ENCODE results near the gene CELF5. TPM values are rescaled to one million over a fixed set of nuclear protein-coding genes. Genes with fewer than 3 reads are reported as not detected.

Gene CELF5
- total RNA-seq, 1 experiment from 2014 or later, result 1.2 TPM

GRCh38 chr19:3344608-3345598 lies 120.4 kb downstream of the CELF5 start:
- Histone ChIP-seq H3K9me3 (ENCODE audit: control insufficient read depth, insufficient read depth, low read depth, low read length) (no peaks in the 10 kb centered on the region), H3K4me1 (ENCODE audit: control insufficient read depth, insufficient read depth, low read length) (peaks cover 26% of the 10 kb centered on the region), H3K27me3 (ENCODE audit: control insufficient read depth, insufficient read depth, low read length) (no peaks in the 10 kb centered on the region), H3K4me3 (ENCODE audit: low read depth in 2 of 2, low read length in 2 of 2) (no peak overlapping the region), H3K27ac (ENCODE audit: low read length) (peak overlapping the region; percentile 71), H3K36me3 (ENCODE audit: control insufficient read depth, insufficient read depth, low read length) (no peaks in the 10 kb centered on the region)
- in situ Hi-C loops (cut with HindIII; ENCODE audit: low pct_unique_long_range_greater_than_20kb, low sequenced_read_pairs) (no loop called here), intact Hi-C loops (cut with micrococcal nuclease; ENCODE audit: unreplicated experiment) (no loop called here)
- ATAC-seq (peak; percentile 16; the same call in 1 of the 2 replicates), DNase-seq (ENCODE audit: low read depth, low spot score) (no peak)
- no TSS peak for BruUV-seq (replicated peaks)
- CTCF ChIA-PET, result no interaction called here
- TF ChIP-seq, protein P1, sequence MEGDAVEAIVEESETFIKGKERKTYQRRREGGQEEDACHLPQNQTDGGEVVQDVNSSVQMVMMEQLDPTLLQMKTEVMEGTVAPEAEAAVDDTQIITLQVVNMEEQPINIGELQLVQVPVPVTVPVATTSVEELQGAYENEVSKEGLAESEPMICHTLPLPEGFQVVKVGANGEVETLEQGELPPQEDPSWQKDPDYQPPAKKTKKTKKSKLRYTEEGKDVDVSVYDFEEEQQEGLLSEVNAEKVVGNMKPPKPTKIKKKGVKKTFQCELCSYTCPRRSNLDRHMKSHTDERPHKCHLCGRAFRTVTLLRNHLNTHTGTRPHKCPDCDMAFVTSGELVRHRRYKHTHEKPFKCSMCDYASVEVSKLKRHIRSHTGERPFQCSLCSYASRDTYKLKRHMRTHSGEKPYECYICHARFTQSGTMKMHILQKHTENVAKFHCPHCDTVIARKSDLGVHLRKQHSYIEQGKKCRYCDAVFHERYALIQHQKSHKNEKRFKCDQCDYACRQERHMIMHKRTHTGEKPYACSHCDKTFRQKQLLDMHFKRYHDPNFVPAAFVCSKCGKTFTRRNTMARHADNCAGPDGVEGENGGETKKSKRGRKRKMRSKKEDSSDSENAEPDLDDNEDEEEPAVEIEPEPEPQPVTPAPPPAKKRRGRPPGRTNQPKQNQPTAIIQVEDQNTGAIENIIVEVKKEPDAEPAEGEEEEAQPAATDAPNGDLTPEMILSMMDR (IDR thresholded peaks at IDR 0.05), result no peak
- TF ChIP-seq TCF7L2 (IDR thresholded peaks at IDR 0.05; ENCODE audit: low read depth, low read length) (no peak), POLR2AphosphoS5 (IDR thresholded peaks at IDR 0.05; ENCODE audit: low read depth, low read length) (no peak)
- POLR2A ChIA-PET, result no interaction called here

DNA sequence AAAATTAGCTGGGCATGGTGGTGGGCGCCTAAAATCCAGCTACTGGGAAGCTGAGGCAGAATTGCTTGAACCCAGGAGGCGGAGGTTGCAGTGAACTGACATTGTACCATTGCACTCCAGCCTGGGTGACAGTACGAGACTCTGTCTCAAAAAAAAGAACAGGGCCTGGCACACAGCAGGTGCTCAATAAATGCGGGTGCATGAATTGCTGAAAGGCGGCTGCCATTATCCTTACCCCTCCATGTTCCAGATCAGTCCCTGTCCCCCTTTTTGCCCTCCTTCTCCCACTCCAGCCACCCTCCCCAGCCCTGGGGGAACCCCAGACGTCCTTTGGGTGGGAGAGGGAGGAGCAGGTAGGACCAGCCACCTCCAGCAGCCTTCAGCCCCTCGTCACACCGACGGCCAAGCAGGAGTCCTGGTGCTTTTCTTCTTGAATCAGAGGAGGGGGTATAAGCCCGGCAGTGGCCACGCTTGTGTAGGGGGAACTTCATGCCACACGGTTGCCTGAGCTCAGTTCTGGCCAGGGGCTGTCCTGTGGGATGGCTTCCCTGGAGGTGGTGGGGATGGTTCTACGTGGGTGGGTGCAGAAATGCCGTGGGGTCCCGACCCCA lies 121.5 kb downstream of the CELF5 start:
- no peak for TF ChIP-seq TCF7L2 (IDR thresholded peaks at IDR 0.05; ENCODE audit: low read depth, low read length)
- no peak for TF ChIP-seq POLR2AphosphoS5 (IDR thresholded peaks at IDR 0.05; ENCODE audit: low read depth, low read length)
- no peak for TF ChIP-seq SIN3A (IDR thresholded peaks at IDR 0.05; ENCODE audit: borderline replicate concordance, insufficient read depth, low read depth, low read length)
- TF ChIP-seq, protein P1 (IDR thresholded peaks at IDR 0.05), result no peak
- TF ChIP-seq, protein P2, sequence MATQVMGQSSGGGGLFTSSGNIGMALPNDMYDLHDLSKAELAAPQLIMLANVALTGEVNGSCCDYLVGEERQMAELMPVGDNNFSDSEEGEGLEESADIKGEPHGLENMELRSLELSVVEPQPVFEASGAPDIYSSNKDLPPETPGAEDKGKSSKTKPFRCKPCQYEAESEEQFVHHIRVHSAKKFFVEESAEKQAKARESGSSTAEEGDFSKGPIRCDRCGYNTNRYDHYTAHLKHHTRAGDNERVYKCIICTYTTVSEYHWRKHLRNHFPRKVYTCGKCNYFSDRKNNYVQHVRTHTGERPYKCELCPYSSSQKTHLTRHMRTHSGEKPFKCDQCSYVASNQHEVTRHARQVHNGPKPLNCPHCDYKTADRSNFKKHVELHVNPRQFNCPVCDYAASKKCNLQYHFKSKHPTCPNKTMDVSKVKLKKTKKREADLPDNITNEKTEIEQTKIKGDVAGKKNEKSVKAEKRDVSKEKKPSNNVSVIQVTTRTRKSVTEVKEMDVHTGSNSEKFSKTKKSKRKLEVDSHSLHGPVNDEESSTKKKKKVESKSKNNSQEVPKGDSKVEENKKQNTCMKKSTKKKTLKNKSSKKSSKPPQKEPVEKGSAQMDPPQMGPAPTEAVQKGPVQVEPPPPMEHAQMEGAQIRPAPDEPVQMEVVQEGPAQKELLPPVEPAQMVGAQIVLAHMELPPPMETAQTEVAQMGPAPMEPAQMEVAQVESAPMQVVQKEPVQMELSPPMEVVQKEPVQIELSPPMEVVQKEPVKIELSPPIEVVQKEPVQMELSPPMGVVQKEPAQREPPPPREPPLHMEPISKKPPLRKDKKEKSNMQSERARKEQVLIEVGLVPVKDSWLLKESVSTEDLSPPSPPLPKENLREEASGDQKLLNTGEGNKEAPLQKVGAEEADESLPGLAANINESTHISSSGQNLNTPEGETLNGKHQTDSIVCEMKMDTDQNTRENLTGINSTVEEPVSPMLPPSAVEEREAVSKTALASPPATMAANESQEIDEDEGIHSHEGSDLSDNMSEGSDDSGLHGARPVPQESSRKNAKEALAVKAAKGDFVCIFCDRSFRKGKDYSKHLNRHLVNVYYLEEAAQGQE (IDR thresholded peaks at IDR 0.05; ENCODE audit: insufficient read depth in 1 of 2, low read depth in 2 of 2, low read length in 1 of 2), result no peak
- no TSS peak for BruUV-seq (replicated peaks)
- in situ Hi-C loops (cut with HindIII; ENCODE audit: low pct_unique_long_range_greater_than_20kb, low sequenced_read_pairs), result no loop called here
- no peak for DNase-seq (ENCODE audit: low read depth, low spot score)
- Histone ChIP-seq H3K9me3 (ENCODE audit: control insufficient read depth, insufficient read depth, low read depth, low read length) (no peaks in the 10 kb centered on the region), H3K4me3 (ENCODE audit: low read depth in 2 of 2, low read length in 2 of 2) (no peak overlapping the region), H3K27me3 (ENCODE audit: control insufficient read depth, insufficient read depth, low read length) (no peaks in the 10 kb centered on the region), H3K27ac (ENCODE audit: low read length) (peak overlapping the region; percentile 80), H3K4me1 (ENCODE audit: control insufficient read depth, insufficient read depth, low read length) (peaks cover 26% of the 10 kb centered on the region), H3K36me3 (ENCODE audit: control insufficient read depth, insufficient read depth, low read length) (no peaks in the 10 kb centered on the region)
- ChIA-PET CTCF (interaction anchor here (0.6 kb wide), 1 partner anchor 119 kb away, joined by 4 read pairs; no protein-coding TSS in a partner anchor), POLR2A (no interaction called here)
- intact Hi-C loops (cut with micrococcal nuclease; ENCODE audit: unreplicated experiment), result no loop called here
- ATAC-seq, result no peak

Other genes with a start within 250 kb of the CELF5 start
- gene TLE6, start 247.1 kb upstream of the CELF5 start, total RNA-seq (2021; ENCODE audit: unreplicated experiment), result 4.0 TPM
- gene TLE2, start 195.4 kb upstream of the CELF5 start, total RNA-seq (2021; ENCODE audit: unreplicated experiment), result 6.2 TPM
- 287 TPM for gene TLE5, start 162.2 kb upstream of the CELF5 start, total RNA-seq (2021; ENCODE audit: unreplicated experiment)
- 64.6 TPM for gene GNA11, start 130.3 kb upstream of the CELF5 start, total RNA-seq (2021; ENCODE audit: unreplicated experiment)
- 6.2 TPM for gene GNA15, start 88.6 kb upstream of the CELF5 start, total RNA-seq (2021; ENCODE audit: unreplicated experiment)
- 0.26 TPM for gene S1PR4, start 45.9 kb upstream of the CELF5 start, total RNA-seq (2021; ENCODE audit: unreplicated experiment)
- gene NCLN, start 38.7 kb upstream of the CELF5 start, total RNA-seq (2021; ENCODE audit: unreplicated experiment), result 132 TPM
- gene NFIC, start 141.9 kb downstream of the CELF5 start, total RNA-seq (2021; ENCODE audit: unreplicated experiment), result 120 TPM